GM12801 (cell line): ENCODE measurements around the gene MRPL19.

Experiments
- CTCF ChIP-seq: IDR thresholded peaks from one replicate; pipeline ENCODE4 v1.5.1; 2011; ENCODE audit warnings: control low read depth; ENCODE audit not compliant: insufficient read length; ENCODE audit errors: extremely low read depth

The MRPL19 gene

DNA sequence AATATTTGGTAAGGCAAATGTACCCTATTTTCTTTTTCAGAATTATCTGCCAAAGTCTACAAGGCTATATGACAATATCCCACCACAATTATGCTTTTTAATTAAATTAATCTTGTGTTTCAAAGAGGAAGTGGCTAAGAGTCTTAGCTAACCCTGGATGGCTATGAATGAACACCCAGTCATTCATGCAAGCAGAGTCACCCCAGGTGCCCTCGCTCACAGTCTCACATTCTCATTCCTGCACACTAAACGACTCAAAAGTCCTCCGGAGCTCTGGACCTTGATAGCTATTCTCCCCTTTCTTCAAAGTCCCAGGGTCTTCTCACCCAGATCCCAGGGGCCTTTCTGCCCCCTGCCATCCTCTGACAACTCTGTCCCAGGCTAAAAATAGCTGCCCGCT lies 42.1 kb upstream of the MRPL19 start:
- no peak for TF ChIP-seq CTCF

GRCh38 chr2:75605770-75606529 lies 40.6 kb upstream of the MRPL19 start:
- TF ChIP-seq CTCF: no peak

GRCh38 chr2:75606761-75607399 lies 39.7 kb upstream of the MRPL19 start:
- no peak for TF ChIP-seq CTCF

DNA sequence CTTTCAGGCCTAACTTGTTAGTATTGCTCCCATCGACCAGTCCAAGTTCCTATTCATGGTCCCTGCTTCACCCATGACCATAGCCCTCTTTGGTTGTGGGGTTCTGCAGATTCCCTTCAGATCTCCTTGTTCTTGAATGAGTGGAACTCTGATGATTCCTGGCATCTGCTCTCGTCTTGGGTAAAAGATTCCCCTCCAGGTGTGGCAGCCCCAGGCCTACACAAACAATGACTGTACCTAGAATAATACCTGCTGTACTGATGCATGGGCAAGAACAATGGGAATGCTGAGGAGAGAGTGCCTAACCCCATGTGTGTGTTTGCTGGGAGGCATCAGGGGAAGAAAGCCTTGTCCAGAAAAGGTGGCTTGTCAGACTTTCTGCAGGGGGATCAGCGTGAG lies 39.2 kb upstream of the MRPL19 start:
- no peak for TF ChIP-seq CTCF

GRCh38 chr2:75607988-75608683 lies 38.4 kb upstream of the MRPL19 start:
- no peak for TF ChIP-seq CTCF

DNA sequence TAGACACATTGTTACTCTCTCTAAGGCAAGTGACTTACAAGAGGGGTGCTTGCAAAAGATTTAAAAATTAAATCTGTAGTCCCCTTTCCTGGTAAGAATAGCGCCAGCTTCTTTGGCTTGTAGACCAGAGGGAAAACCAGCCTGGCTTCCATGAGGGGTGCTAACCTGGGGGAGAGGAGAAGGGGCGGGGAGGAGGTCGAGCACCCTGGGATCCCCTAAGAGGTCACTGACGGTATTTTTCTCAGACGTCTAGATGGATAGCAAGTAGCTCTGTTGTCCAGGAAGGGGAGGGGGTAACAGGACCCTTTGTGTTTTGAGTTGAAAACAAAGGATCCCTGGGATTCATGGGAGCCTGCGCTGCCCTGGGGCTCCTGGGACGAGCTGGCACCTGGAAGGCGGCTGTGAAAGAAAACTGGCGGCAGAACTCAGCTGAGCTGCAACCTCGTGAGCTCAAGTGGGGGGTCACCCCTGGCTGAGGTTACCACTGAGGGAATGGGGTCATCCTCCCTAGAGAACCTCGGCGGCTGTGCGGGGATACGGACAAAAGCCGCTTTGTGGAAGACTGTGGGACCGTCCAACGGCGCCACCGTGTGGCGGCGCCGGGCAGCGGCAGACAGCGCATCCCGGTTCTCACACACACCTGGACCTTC lies 37.8 kb upstream of the MRPL19 start:
- TF ChIP-seq CTCF: peak; percentile 90

DNA sequence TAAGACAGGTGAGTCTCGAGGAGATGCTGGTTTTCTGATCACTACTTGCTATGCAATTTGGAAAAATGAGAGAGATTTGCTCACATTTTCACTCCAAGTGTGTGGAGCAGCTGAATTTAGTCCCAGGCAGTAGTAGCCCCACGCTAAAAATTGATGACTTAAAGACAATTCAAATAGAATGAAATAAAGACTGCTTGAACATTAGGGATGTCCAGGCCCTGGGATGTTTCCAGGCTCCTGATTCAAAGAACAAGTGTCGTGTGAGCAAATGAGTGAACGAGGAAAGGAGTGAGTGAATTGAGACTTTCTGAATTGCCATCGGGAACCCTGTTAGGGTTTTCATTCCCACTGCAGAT lies 37.3 kb upstream of the MRPL19 start:
- TF ChIP-seq CTCF: no peak
